Ramos (cell line): ENCODE measurements around the gene LRRN2.
"Not testable (repeated sequence)": the region's sequence is repeated elsewhere in the genome, so short reads cannot be mapped to it uniquely, and the experiment has no call there.

Source experiments
- in situ Hi-C: fragments of 300-500 bp; cut with MboI; formaldehyde crosslinking; loops from one replicate; pipeline ENCODE4 v1.14.3; 2022; ENCODE audit warnings: low sequenced_read_pairs; ENCODE audit not compliant: unreplicated experiment

LRRN2 gene

GRCh38 chr1:204695692-204696091 lies 10.2 kb upstream of the LRRN2 start:
- in situ Hi-C loops = no loop called here

- in situ Hi-C loops = no loop called here
Observed at GRCh38 chr1:204694145-204694544, 8.6 kb upstream of the LRRN2 start.

GRCh38 chr1:204692841-204693356 lies 7.4 kb upstream of the LRRN2 start:
- in situ Hi-C loops = no loop called here

- in situ Hi-C loops = no loop called here
Observed at GRCh38 chr1:204692325-204692840, 6.8 kb upstream of the LRRN2 start.

GRCh38 chr1:204691328-204691730 lies 5.8 kb upstream of the LRRN2 start:
- in situ Hi-C loops = not testable (repeated sequence)

- in situ Hi-C loops = no loop called here
Observed at GRCh38 chr1:204688776-204689175, 3.2 kb upstream of the LRRN2 start.

- in situ Hi-C loops = no loop called here
Observed at GRCh38 chr1:204688007-204688406, 2.5 kb upstream of the LRRN2 start.

GRCh38 chr1:204684571-204685235 lies 835 bp downstream of the LRRN2 start:
- in situ Hi-C loops = no loop called here

GRCh38 chr1:204684206-204684570 lies 1.4 kb downstream of the LRRN2 start:
- in situ Hi-C loops = no loop called here

GRCh38 chr1:204683284-204684205 lies 2.0 kb downstream of the LRRN2 start:
- in situ Hi-C loops = no loop called here

GRCh38 chr1:204680461-204680860 lies 5.1 kb downstream of the LRRN2 start:
- in situ Hi-C loops = no loop called here

- in situ Hi-C loops = no loop called here
Observed at GRCh38 chr1:204680051-204680450, 5.5 kb downstream of the LRRN2 start.

GRCh38 chr1:204678721-204679475 lies 6.6 kb downstream of the LRRN2 start:
- in situ Hi-C loops = no loop called here

GRCh38 chr1:204677864-204678263 lies 7.7 kb downstream of the LRRN2 start:
- in situ Hi-C loops = no loop called here

- in situ Hi-C loops = no loop called here
Observed at GRCh38 chr1:204676043-204676442, 9.5 kb downstream of the LRRN2 start.

GRCh38 chr1:204673909-204674649 lies 11.5 kb downstream of the LRRN2 start:
- in situ Hi-C loops = no loop called here

GRCh38 chr1:204673209-204673608 lies 12.3 kb downstream of the LRRN2 start:
- in situ Hi-C loops = no loop called here

GRCh38 chr1:204672482-204673121 lies 12.9 kb downstream of the LRRN2 start:
- in situ Hi-C loops = no loop called here

- in situ Hi-C loops = no loop called here
Observed at GRCh38 chr1:204672069-204672468, 13.5 kb downstream of the LRRN2 start.
